Measurements from ENCODE around the gene FAM20B.
"Not testable (repeated sequence)": the region's sequence is repeated elsewhere in the genome, so short reads cannot be mapped to it uniquely, and the experiment has no call there.

FAM20B gene

GRCh38 chr1:178999061-178999460 lies 26.6 kb upstream of the FAM20B start:
- Histone ChIP-seq H3K27ac (replicated peaks) (no peak overlapping the region), H3K4me3 (replicated peaks; ENCODE audit: insufficient read depth, low read length) (no peak overlapping the region), H3K27me3 (ENCODE audit: insufficient read depth, poor library complexity, severe bottlenecking) (no peaks in the 10 kb centered on the region)
- TF ChIP-seq REST (IDR thresholded peaks at IDR 0.05; ENCODE audit: insufficient replicate concordance, low read depth): no peak
- no peak for TF ChIP-seq GABPA (IDR thresholded peaks at IDR 0.05; ENCODE audit: low read depth)
- TF ChIP-seq POLR2AphosphoS5 (IDR thresholded peaks at IDR 0.05; ENCODE audit: low read depth): no peak
- TF ChIP-seq CTCF (IDR thresholded peaks at IDR 0.05; ENCODE audit: insufficient read depth, low read length): no peak
- TF ChIP-seq SPI1 (IDR thresholded peaks at IDR 0.05; ENCODE audit: borderline replicate concordance, low read depth): no peak
- DNase-seq (ENCODE audit: low read depth in 1 of 2, low spot score in 1 of 2): no peak

GRCh38 chr1:179001451-179001850 lies 24.2 kb upstream of the FAM20B start:
- no peak for DNase-seq (ENCODE audit: low read depth in 1 of 2, low spot score in 1 of 2)
- no peak for TF ChIP-seq GABPA (IDR thresholded peaks at IDR 0.05; ENCODE audit: low read depth)
- TF ChIP-seq POLR2AphosphoS5 (IDR thresholded peaks at IDR 0.05; ENCODE audit: low read depth): no peak
- TF ChIP-seq CTCF (IDR thresholded peaks at IDR 0.05; ENCODE audit: insufficient read depth, low read length): no peak
- no peak for TF ChIP-seq SPI1 (IDR thresholded peaks at IDR 0.05; ENCODE audit: borderline replicate concordance, low read depth)
- TF ChIP-seq REST (IDR thresholded peaks at IDR 0.05; ENCODE audit: insufficient replicate concordance, low read depth): no peak
- Histone ChIP-seq H3K4me3 (replicated peaks; ENCODE audit: insufficient read depth, low read length) (no peak overlapping the region), H3K27ac (replicated peaks) (0 out of 2 replicates have a peak overlapping the region, but pooled peaks have one; percentile 8), H3K27me3 (ENCODE audit: insufficient read depth, poor library complexity, severe bottlenecking) (no peaks in the 10 kb centered on the region)

GRCh38 chr1:179002064-179002463 lies 23.6 kb upstream of the FAM20B start:
- not testable (repeated sequence) for H3K4me3 ChIP-seq (replicated peaks; ENCODE audit: insufficient read depth, low read length); DNase-seq (ENCODE audit: low read depth in 1 of 2, low spot score in 1 of 2); H3K27me3 ChIP-seq (ENCODE audit: insufficient read depth, poor library complexity, severe bottlenecking)
- H3K27ac ChIP-seq (replicated peaks): peak overlapping the region; percentile 8; the same call in 1 of the 2 replicates

GRCh38 chr1:179002552-179003345 lies 22.9 kb upstream of the FAM20B start:
- Histone ChIP-seq H3K27me3 (ENCODE audit: insufficient read depth, poor library complexity, severe bottlenecking) (no peaks in the 10 kb centered on the region), H3K27ac (replicated peaks) (peak overlapping the region; percentile 5; the same call in 1 of the 2 replicates), H3K4me3 (replicated peaks; ENCODE audit: insufficient read depth, low read length) (no peak overlapping the region)
- DNase-seq (ENCODE audit: low read depth in 1 of 2, low spot score in 1 of 2): peak in 1 of 2 experiments; percentile 64
- TF ChIP-seq POLR2AphosphoS5 (IDR thresholded peaks at IDR 0.05; ENCODE audit: low read depth) (no peak), CTCF (IDR thresholded peaks at IDR 0.05; ENCODE audit: insufficient read depth, low read length) (peak; percentile 77), SPI1 (IDR thresholded peaks at IDR 0.05; ENCODE audit: borderline replicate concordance, low read depth) (no peak)
